ENCODE measurements around the gene HEBP1. TPM values are rescaled to one million over a fixed set of nuclear protein-coding genes. Genes with fewer than 3 reads are reported as not detected.

The HEBP1 gene
- total RNA-seq, 1 experiment from 2014 or later: 22.2 TPM

DNA sequence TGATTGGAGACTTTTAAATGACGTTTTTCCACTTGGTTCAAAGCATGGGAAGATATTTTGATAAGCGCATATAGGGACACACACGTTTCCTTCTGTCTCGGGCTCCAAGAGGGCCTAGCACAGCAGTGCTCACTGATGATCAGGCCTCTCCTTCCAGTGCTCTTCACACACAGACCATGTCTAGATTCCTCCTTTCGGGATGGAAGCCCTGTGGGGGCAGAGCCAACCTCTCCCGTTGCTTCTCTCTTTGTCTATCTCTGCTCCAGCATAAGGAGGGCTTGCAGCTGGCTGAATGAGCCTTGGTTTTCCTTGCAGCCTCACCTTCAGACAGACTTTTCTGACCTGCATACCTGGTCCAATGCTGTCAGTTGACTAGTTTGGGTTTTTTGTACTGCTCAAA is 70.4 kb downstream of the HEBP1 start:
- Histone ChIP-seq H3K4me1 (ENCODE audit: insufficient read depth, low read length) (no peaks in the 10 kb centered on the region; the same call in 1 of the 2 replicates), H3K23me2 (ENCODE audit: insufficient read length, low read depth, low read length, poor library complexity, severe bottlenecking) (no peaks in the 10 kb centered on the region), H3T11ph (ENCODE audit: low read length) (no peak overlapping the region), H2BK5ac (ENCODE audit: insufficient read length, low read length) (no peak overlapping the region), H4K91ac (ENCODE audit: insufficient read length, low read depth, low read length) (no peak overlapping the region), H4K5ac (ENCODE audit: insufficient read length, low read depth, low read length) (no peak overlapping the region), H3K79me1 (ENCODE audit: insufficient read depth, low read depth, low read length, poor library complexity, severe bottlenecking) (no peaks in the 10 kb centered on the region), H3K56ac (ENCODE audit: insufficient read length, low read depth, low read length) (no peak overlapping the region), H2BK20ac (ENCODE audit: low read depth, low read length, poor library complexity, severe bottlenecking) (no peak overlapping the region), H4K8ac (replicated peaks; ENCODE audit: insufficient read length, low read depth, low read length) (no peak overlapping the region), H3K9me3 (ENCODE audit: control insufficient read depth, low read depth, low read length) (no peaks in the 10 kb centered on the region), H4K20me1 (ENCODE audit: control insufficient read depth, insufficient read depth, insufficient read length) (no peaks in the 10 kb centered on the region), H2BK15ac (ENCODE audit: low read depth, low read length) (no peak overlapping the region), H3K23ac (ENCODE audit: insufficient read length, low read depth, low read length) (no peak overlapping the region), H2BK12ac (ENCODE audit: insufficient read length, low read depth, low read length) (no peak overlapping the region), H3K79me2 (ENCODE audit: insufficient read depth, low read length) (no peaks in the 10 kb centered on the region), H3K27me3 (ENCODE audit: insufficient read depth, low read length) (no peaks in the 10 kb centered on the region), H2AK5ac (ENCODE audit: insufficient read length, low read length) (no peak overlapping the region), H3K18ac (ENCODE audit: insufficient read length, low read depth, low read length) (no peak overlapping the region), H3K27ac (ENCODE audit: insufficient read length, low read depth, low read length) (no peak overlapping the region), H3K4ac (ENCODE audit: low read depth, low read length) (no peak overlapping the region), H2BK120ac (ENCODE audit: low read depth, low read length, poor library complexity, severe bottlenecking) (no peak overlapping the region), H3K9ac (ENCODE audit: extremely low read depth, insufficient read length, low read length) (no peak overlapping the region), H3K14ac (ENCODE audit: insufficient read depth, low read length) (no peak overlapping the region), H3K4me2 (ENCODE audit: insufficient read depth, insufficient read length, low read length) (no peak overlapping the region), H2AFZ (ENCODE audit: low read length) (no peak overlapping the region)
- TF ChIP-seq, protein P1, sequence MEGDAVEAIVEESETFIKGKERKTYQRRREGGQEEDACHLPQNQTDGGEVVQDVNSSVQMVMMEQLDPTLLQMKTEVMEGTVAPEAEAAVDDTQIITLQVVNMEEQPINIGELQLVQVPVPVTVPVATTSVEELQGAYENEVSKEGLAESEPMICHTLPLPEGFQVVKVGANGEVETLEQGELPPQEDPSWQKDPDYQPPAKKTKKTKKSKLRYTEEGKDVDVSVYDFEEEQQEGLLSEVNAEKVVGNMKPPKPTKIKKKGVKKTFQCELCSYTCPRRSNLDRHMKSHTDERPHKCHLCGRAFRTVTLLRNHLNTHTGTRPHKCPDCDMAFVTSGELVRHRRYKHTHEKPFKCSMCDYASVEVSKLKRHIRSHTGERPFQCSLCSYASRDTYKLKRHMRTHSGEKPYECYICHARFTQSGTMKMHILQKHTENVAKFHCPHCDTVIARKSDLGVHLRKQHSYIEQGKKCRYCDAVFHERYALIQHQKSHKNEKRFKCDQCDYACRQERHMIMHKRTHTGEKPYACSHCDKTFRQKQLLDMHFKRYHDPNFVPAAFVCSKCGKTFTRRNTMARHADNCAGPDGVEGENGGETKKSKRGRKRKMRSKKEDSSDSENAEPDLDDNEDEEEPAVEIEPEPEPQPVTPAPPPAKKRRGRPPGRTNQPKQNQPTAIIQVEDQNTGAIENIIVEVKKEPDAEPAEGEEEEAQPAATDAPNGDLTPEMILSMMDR (conservative IDR thresholded peaks at IDR 0.05): no peak
- Mint-ChIP-seq H3K4me3 (no peak overlapping the region), H3K27me3 (ENCODE audit: low read depth) (no peaks in the 10 kb centered on the region; the same call in 1 of the 2 replicates), H3K36me3 (ENCODE audit: insufficient read depth in 1 of 3, low read depth in 3 of 3) (peaks cover 0 to 10% (median 6%) of the 10 kb centered on the region in 3 experiments; a peak in 3 of 7 replicates), H3K9me3 (peaks cover 6% of the 10 kb centered on the region in 2 experiments; a peak in 4 of 5 replicates), H3K27ac (no peak overlapping the region), H3K4me1 (peaks cover 2 to 8% of the 10 kb centered on the region in 2 experiments; a peak in 2 of 4 replicates)
- WGBS (ENCODE audit: extremely low coverage, insufficient read length, low lambda C conversion rate): no CpG with 5 or more reads among the region's 6 CpGs
- no peak for DNase-seq

All from H9 (cell line).